Mucosa of descending colon (tissue), 3 donors: ENCODE results near the gene AP4S1. TPM values are rescaled to one million over a fixed set of nuclear protein-coding genes. Genes with fewer than 3 reads are reported as not detected.
A peak's percentile ranks its signal among the peaks of the same experiment; 100 is the strongest.
"Not testable (repeated sequence)": the region's sequence is repeated elsewhere in the genome, so short reads cannot be mapped to it uniquely, and the experiment has no call there.

ENCODE experiments used
- ATAC-seq: fragments of 200-7000 bp; cut with Tn5 transposase; one replicate; pipeline ENCODE4 v1.9.1; 2020; ENCODE audit warnings: mild to moderate bottlenecking, moderate library complexity
- DNase-seq, 3 donors: peaks; one replicate each; pipeline ENCODE4 v3.0.0-alpha.2; 2020
- H3K36me3 ChIP-seq: fragments of 200-600 bp; one replicate; pipeline ENCODE4 v1.8.0; 2021; ENCODE audit warnings: low read depth, mild to moderate bottlenecking
- H3K4me1 ChIP-seq: fragments of 200-600 bp; one replicate; pipeline ENCODE4 v1.8.0; 2021; ENCODE audit warnings: low read depth, mild to moderate bottlenecking
- H3K4me3 ChIP-seq: fragments of 200-600 bp; one replicate; pipeline ENCODE4 v1.8.0; 2021; ENCODE audit warnings: mild to moderate bottlenecking
- H3K9me3 ChIP-seq: fragments of 200-600 bp; one replicate; pipeline ENCODE4 v1.8.0; 2021; ENCODE audit warnings: mild to moderate bottlenecking
- CTCF ChIP-seq: fragments of 200-600 bp; IDR thresholded peaks from one replicate; pipeline ENCODE4 v1.8.0; 2022; ENCODE audit warnings: antibody characterized with exemption, mild to moderate bottlenecking
- intact Hi-C, 2 donors: fragments of 100-400 bp; cut with DNase I in 1 of 2; cut with micrococcal nuclease in 1 of 2; formaldehyde crosslinking; loops; one replicate each; pipeline versions ENCODE4 v1.11.0 to v1.11.1; 2022; cut with DNase I, micrococcal nuclease
- total RNA-seq, 3 donors: library from RNA; stranded (reverse); fragmentation: NEBNext Ultra II Directional in 2 of 3; extraction: Animal tissue kit (Norgen Biotek cat#: 25700) in 2 of 3; gene quantifications; one replicate each; pipeline versions ENCODE4 v1.2.1 to v1.2.4, GENCODE V29; 2021 to 2023
- donor health status: DM: no; HTN: no; CAD: no; lungs with moderate emphysema.
- donor health status: DM: no; HTN: no; CAD: no.
- donor health status: DM: no; HTN: yes; CAD: no.

Gene AP4S1
- total RNA-seq, 3 donors from 2014 or later: 3.0 to 9.9 (median 4.0) TPM

DNA sequence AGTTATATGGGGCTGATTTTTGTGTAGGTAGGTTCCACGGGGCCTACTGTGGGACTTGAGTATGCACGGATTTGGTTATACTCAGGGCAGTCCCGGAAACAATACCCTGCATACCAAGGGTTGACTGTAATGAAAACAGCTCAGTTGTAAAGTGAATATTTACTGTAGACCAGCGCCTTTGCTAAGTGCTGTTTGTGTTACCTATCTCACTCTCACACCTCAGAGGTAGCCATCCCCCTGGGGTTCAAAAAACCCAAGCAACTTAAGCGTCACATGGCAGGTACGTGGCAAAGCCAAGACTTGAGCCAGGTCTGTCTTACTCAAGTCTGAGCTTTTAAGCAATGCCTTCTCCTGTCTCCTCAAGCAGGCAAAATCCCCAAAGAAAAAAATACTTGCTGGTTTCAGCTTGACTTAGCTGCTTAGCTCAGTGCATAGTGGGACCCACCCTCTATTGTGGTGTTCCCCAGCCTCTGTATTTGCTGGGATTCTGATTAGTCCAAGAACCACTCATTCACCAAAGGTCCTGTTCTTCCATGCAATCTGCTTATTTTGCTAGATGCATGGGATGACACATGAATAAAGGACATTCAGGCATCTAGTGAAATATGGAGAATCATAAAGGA is 34.9 kb downstream of the AP4S1 start:
- ATAC-seq: peak; percentile 42
- no peaks in the 10 kb centered on the region for H3K4me1 ChIP-seq
- no peak for TF ChIP-seq CTCF
- DNase-seq: no peak
- H3K9me3 ChIP-seq: no peaks in the 10 kb centered on the region
- H3K4me3 ChIP-seq: no peak overlapping the region
- intact Hi-C loops: no loop called here
- H3K36me3 ChIP-seq: no peaks in the 10 kb centered on the region

- H3K36me3 ChIP-seq, DNase-seq, H3K9me3 ChIP-seq, H3K4me1 ChIP-seq, intact Hi-C loops, ATAC-seq, H3K4me3 ChIP-seq: not testable (repeated sequence)
Measured at GRCh38 chr14:31062908-31063307, 37.5 kb downstream of the AP4S1 start.

- intact Hi-C loops: no loop called here
- Histone ChIP-seq H3K36me3 (no peaks in the 10 kb centered on the region), H3K4me1 (no peaks in the 10 kb centered on the region), H3K9me3 (no peaks in the 10 kb centered on the region), H3K4me3 (no peak overlapping the region)
- DNase-seq (no peak), ATAC-seq (no peak)
- no peak for TF ChIP-seq CTCF
Measured at GRCh38 chr14:31068235-31068634, 42.8 kb downstream of the AP4S1 start.

- DNase-seq: no peak
- ATAC-seq: no peak
- no peaks in the 10 kb centered on the region for H3K36me3 ChIP-seq
- H3K4me3 ChIP-seq: no peak overlapping the region
- intact Hi-C loops: no loop called here
- H3K4me1 ChIP-seq: no peaks in the 10 kb centered on the region
- TF ChIP-seq CTCF: no peak
- H3K9me3 ChIP-seq: no peaks in the 10 kb centered on the region
Measured at GRCh38 chr14:31069343-31069742, 43.9 kb downstream of the AP4S1 start.

DNA sequence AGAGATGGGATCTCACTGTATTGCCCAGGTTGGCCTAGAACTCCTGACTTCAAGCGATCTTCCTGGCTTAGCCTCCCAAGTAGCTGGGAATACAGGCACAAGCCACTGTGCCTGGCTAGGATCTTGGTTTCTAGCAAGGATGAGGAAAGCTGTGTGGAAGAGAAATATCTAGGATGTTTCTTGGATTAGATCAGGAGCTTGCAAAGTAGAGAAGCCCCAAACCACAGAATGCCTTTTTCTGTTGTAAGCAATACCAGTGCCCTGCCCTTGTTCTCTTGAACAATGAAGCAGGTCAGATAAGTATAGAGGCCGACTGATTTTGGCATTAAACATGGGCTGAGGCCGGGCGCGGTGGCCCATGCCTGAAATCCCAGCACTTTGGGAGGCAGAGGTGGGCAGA is 45.0 kb downstream of the AP4S1 start:
- no peak for TF ChIP-seq CTCF
- Histone ChIP-seq H3K4me1 (no peaks in the 10 kb centered on the region), H3K9me3 (no peaks in the 10 kb centered on the region), H3K36me3 (no peaks in the 10 kb centered on the region), H3K4me3 (no peak overlapping the region)
- intact Hi-C loops: no loop called here
- DNase-seq: no peak
- ATAC-seq: no peak

- intact Hi-C loops: no loop called here
- DNase-seq (no peak), ATAC-seq (no peak)
- no peak overlapping the region for H3K4me3 ChIP-seq
- H3K9me3 ChIP-seq: no peaks in the 10 kb centered on the region
- H3K36me3 ChIP-seq: no peaks in the 10 kb centered on the region
- H3K4me1 ChIP-seq: no peaks in the 10 kb centered on the region
- TF ChIP-seq CTCF: no peak
Measured at GRCh38 chr14:31071151-31071550, 45.7 kb downstream of the AP4S1 start.
